Activated T-helper 1 cell treated with anti-CD3 and anti-CD28 coated beads, Interleukin-2, amount 50 U/mL, for 16 hours (primary cell): ENCODE measurements around the gene MEA1.
A peak's percentile ranks its signal among the peaks of the same experiment; 100 is the strongest.

ENCODE experiments used
- DNase-seq, 2 donors: peaks; one replicate each; pipeline ENCODE4 v3.0.0-alpha.2; 2020; ENCODE audit warnings: low read depth in 1 of 2, low spot score in 1 of 2

MEA1 gene

DNA sequence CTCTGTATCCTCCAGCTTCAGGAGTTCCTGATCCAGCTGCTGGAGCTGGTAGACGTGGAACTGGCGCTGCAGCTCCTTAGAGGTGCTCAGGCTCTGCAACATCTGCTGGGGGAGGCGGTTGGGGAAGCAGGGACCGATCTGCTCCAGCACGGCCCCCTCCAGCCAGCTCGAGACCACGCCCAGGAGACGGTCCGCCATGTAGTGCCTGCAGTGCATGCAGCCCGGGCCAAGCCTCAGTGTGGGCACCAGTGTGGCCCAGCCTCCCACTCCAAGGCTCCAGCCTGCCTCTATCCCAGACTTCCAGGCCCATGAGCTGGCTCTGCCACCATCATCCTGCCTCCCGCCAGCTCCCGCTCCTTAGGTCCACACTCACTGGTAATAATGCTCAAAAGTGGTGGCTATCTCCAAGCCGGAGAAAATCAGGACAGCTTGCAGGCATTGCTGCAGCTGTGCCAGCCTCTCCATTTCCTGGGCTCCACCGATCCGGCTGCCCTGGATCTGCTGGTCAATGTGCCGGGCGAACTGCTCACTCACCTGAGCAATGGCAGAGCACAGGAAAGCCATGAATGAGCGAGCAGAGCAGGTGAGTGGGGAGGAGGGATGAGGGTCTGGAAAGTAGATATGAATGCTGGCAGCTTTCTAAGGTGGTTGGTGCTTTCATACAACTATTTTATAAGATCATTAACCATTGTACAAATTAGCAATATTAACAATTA lies 27.0 kb upstream of the MEA1 start:
- DNase-seq, result no peak

DNA sequence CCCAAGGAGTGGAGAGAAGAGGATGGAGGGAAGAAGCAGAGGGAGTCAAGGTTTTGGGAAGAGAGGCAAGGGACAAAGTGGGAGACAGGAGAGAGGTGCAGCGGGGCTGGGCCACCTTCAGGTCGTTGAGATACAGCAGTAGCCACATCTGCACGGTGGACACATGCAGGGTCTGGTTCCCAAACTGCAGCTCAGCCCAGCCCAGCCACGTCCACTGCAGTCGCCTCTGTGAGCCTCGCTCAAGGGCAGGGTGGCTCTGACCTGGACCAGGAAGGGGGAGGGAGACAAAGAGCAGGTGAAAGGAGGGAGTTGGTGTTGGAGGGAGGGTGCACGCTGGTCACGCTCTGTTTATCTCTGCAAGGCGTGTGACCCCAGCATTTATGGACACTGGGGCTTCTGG lies 25.0 kb upstream of the MEA1 start:
- DNase-seq, result no peak

DNA sequence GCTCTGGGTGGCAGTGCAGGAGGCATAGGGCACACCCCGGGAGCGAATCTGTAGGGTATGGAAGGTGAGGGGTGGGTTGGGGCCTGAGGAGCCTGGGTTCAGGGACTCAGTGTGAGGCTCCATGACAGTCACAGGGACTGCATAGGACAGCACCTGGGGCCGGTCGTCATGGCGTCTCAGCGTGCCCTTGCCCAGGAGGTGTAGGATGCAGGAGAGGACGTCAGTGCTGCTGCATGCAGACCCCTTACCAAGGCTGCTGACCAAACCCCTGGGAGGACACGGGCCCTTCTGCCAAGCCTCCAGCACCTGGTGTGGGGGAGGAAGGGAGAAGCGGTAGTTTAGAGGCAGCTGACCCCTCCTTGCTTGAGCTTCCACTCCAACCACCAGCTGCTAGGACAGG lies 24.0 kb upstream of the MEA1 start:
- no peak for DNase-seq

DNA sequence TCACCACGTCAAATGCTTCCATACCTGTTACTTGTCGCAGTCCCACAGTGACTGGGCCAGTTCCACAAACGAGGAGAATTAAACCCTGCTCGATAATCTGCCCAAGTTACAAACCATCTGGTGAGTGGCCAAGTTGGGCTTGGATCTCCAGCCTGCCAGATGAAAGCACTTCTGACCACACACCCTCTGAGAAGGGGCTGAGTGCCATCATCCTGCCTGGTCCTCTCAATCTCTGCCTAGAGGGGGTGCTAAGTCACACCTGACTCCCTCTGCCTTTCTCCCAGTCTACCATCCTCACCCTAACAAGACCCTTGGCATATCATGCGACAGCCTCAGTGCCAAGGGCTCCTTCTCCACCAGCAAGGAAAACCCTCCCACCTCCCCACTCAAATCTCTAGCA lies 23.5 kb upstream of the MEA1 start:
- DNase-seq, result no peak

DNA sequence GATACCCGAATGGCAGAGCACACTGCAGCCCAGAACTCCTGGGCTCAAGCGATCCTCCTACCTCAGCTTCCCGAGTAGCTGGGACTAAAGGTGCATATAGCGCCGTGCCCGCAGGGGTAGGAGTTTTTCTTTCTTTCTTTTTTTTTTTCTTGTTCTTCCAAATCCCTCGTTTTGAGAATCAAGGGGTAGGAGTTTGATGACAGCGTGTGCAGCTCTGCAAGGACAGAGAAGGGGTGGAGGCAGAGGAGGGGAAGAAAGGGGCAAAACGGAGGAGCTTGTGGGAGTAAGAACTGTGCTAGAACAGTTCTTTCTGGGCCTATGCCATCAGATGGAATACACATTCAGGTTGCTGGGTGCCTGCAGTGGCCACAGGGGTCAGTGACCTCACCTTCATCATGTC lies 23.0 kb upstream of the MEA1 start:
- no peak for DNase-seq

DNA sequence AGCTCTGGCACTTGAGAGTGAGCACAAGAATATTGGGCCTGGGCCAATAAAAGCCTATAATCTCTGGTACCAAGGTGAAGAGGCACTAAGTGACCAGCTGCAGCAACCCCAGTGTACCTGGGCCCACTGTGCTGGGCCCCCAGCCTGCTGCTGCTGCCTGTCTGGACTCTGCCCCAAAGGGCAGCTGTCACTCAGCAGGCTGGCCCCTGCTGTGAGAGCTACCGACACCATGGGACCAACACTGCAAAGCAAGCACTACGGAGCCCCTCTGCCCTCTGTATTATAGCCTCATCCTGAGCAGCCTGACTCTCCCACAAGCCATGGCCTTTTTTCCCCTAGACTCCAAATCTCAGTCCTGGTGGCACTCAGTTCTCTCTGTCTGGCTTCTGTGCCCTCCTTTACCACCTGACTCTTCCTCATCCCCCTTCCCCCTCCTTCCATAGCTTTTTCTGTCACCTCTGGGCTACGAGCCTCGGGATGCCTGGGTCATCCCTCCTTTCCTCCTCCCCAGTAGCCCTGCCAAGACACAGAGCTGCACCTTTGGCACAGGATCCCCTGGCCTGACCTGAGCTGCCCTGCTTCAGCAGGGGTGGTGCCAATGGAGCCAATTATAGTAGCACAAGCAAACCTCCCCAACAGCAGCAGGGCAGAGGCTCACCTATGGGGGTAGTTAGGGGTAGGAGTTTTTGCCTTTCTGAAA lies 21.9 kb upstream of the MEA1 start:
- DNase-seq, result no peak

DNA sequence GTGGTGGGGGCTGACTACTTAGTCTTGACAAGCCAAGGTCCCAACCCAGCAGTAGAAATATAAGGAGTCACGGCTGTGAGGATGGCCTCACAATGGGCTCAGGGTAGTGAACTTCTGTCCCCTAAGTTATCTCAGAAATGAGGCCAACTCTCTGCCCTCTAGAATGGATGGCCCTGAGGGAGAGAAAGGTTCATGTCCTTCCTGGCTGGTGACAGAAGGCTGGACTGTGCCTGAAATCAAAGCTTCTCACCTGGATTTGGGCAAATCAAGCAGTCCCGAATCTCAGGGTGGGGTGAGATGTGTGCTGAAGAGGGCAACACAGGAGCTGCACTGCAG lies 20.4 kb upstream of the MEA1 start:
- DNase-seq, result no peak

DNA sequence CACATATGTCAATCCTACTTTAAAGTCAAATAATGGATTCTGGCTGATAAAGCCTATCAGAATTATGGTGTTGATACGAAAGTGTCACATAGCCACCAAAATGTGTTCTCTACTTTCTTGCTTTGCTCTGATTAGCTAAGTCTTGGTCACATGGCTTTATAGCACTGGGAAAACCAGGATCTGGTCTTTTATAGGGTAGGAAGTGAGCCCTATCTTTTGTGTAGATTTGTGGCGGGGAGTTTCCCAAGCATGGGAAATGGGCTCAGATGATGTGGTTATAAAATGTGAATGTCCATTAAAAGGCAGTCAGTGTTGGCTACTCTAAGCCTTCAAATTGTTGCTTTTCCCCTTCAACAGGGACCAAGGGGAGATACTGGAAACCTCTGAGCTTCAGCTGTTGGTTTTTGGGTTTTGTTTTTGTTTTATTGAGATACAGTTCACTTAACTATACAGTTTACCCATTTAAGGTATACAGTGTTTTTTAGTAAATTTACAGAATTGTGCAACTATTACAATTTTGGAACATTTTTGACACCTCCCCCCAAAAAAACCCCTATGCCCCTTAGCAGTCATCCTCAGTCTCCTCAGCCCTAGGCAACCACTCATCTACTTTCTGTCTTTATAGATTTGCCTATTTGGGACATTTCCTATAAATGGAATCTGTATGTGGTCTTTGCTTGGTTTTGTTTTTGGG lies 19.9 kb upstream of the MEA1 start:
- DNase-seq, result no peak

DNA sequence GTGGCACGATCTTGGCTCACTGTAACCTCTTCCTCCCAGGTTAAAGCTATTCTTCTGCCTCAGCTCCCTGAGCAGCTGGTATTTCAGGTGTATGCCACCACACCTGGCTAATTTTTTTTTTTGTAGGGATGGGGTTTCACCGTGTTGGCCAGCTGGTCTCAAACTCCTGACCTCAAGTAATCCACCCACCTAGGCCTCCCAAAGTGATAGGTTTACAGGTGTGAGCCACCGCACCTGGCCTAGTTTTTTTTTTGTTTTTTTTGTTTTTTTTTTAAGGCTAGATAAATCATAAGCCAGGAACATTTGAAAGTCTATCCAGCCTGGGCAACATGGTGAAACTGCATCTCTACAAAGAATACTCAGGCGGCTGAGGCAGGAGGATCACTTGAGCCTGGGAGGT lies 18.6 kb upstream of the MEA1 start:
- no peak for DNase-seq

DNA sequence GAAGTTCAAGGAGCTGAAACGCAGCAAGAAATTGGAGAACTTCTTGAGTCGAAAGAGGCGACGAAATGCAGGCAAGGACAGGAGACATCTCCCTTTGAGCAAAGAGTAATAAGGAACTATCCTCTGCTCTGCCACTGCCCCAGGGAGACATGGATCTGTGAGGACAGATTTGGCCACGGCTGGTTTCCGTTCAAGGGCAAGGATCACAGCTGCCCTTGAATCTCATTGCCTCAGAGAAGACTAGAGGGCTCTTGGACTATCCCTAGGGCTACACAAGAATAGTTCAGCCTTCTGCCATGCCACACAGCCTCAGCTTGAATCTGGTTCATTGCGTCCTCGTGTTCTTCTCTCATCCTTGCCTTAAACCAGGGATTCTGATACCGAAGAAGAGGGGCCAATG lies 15.4 kb upstream of the MEA1 start:
- no peak for DNase-seq

DNA sequence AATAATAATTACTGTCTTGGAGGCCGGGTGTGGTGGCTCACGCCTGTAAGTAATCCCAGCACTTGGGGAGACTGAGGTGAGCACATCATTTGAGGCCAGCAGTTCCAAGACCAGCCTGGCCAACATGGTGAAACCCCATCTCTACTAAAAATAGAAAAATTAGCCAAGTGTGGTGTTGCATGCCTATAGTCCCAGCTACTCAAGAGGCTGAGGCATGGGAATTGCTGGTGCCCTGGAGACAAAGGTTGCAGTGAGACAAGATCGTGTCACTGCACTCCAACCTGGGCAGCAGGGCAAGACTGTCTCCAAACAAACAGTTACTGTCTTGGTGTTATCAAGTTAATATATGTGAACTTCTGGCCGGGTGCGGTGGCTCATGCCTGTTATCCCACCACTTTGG lies 12.6 kb upstream of the MEA1 start:
- no peak for DNase-seq

DNA sequence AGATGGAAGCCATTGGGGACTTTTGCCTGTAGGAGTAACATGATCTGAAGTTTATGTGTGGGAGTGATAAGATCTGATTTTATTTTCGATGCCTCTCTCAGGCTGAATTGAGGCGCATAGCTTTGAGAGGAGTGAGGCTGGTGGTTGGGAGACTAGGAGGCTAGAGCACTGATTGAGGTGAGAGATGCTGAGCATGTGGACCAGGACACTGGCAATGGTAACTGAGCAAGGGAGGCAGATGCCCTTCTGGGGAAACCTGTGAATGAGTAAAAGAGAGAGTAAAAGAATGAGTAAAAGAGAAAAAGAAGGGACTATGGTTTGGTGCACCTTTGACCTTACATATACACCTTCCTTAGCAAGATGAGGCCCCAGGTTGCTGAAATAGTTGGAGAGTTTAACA lies 10.7 kb upstream of the MEA1 start:
- DNase-seq, result no peak

DNA sequence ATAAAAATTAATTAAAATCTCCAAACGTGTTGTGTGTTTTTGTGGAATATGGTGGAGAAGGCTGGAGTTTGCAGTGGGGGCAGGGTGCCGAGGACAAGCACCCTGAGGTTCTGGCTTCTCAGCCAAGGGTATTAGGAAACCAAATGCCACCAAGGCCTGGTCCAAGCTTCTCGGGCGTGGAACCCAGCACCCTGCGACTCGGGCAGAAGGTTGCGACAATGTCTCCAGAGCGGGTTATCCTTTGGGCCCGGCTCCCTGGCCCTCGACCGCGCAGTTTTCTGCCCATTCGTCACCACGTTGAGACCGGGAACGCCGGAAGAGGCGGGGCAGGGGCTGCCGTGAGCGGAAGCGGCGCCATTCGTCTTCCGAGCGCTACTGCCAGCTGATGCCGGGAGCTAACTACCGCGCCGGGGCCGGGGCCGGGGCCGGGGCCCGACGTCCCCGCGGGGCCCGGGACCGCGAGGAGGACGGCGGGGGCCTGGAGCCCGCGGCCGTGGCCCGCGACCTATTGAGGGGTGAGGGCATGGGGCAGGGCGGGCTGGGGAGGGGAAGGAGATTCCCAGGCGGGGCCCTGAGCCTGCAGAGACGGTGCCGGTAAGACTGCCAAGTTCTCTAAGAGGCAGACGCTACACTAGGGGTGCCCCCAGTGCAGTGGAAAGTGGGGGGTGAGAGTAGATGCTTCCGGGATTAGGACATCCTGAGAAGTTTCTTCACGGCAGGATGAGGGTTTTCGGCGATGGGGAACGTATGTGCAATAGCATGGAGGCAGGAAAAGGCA lies 7.7 kb upstream of the MEA1 start, which contains the start of gene RRP36:
Gene RRP36, plus strand, starts transcription at position 354 of the 778 bp plus-strand sequence. Its CDS starts 32 bp downstream, at position 386.
- peak; percentile 33 to 66 for DNase-seq

DNA sequence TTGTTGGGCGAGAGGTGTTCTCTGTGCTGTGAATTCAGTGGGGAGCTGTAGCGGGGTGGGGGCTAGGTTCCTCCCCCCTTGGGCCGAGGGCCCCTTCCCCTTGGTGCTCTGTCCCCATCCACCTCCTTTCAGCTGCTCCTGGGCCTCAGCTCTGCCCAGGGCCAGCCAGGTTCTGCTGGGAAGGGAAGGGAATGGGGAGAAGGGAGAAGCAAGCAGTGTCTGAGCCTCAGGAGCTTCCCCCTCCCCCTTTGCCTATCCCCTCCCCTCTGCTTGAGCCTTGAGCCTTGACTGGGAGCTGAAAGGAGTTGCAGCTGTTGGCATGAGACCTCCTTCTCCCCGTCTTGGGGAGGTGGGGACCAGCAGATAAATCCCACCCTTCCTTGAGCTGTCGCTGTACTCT lies 7.1 kb upstream of the MEA1 start:
- DNase-seq, result no peak

DNA sequence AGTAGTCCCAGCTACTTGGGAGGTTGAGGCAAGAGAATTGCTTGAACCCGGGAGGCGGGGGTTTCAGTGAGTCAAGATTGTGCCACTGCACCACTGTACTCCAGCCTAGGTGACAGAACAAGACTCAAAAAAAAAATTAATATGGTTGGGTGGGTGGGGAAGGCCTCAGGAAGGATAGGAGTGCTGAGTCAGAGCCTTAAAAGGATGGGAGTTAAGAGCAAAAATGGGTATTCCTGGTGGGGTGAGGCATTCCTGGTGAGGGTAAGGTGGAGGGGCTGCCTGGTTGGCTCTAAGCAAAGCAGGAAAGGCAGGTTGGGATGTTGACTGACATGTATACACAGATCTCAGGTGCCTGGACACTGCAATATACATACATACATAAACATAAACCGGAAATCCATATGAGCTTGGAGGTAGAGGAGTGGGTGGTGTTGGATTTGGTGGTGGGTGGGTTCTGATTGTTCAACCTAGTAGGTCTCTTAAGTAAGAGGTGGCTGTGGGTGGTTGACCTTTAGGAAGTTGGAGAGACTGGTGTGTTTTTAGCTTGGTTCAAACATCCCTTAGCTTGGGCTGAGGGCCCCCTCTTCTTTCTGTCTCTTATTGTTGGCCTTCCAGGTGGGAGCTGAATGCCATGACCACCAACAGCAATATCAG lies 6.4 kb upstream of the MEA1 start:
- no peak for DNase-seq

DNA sequence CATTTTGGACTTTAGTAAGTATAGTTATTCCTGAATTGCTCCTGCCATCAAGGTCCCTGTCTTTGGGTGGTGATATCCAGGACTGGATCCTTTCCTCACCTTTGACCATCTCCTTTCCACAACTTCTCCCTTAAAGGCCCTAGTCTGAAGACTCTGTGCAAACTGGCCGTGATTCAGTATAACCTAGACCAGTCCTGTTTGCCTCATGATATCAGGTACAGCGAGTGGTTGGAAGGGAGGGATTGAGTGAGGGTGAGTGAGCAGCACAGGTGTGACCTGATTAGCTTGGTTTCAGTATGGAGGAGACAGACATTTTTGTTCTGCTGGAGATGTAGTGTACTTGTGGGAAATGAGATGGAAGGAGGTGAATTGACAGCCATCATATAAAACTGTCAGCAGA lies 5.4 kb upstream of the MEA1 start:
- no peak for DNase-seq

DNA sequence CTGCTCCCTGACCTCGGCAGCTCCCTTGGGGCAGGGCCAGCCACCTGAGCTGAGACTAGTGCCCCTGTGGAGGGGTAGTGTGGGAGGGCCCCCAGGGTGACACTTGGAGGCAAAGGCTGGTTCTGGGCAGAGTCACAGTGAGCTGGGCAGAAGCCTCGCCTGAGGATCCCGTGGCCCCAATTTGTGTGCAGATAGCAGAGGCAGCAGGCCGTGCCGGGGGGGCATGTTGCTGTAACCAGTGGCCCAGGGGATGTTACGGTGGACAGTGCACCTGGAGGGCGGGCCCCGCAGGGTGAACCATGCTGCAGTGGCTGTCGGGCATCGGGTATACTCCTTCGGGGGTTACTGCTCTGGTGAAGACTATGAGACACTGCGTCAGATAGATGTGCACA lies 3.2 kb upstream of the MEA1 start:
- DNase-seq, result no peak

DNA sequence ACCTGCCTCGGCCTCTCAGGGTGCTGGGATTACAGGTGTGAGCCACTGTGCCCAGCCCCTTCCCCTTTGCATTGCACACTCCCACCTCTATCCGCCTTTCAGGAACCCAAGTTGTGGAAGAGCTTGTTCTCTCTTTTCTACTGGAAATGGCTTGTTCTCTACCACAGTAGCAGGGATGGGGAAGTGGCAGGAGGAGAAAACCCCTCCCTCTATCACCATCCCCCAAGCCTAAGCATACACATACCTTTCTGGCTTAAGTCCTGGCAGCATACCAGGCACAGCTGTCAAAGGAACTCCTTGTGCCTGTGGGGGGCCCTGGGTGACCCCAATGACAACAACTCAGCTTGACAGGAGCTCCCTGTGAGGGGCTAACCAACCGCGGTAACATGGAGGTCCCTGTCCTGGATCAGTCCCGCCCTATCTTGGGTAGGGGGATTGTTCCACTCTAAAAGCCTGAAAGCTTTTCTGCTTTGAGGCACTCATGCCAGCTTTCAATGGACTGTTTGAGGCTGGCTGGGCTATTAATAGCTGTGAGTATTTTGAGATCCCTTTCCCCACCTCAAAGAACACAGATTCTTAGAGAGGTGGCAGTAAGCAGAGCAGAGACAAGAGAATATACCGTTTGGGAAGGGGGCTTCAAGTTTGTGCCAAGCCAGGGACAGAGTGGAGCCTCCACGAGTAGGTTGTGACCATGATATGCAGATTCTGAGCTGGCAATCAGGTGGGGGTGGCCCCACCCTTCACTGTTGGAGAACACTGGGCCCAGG lies 2.6 kb upstream of the MEA1 start:
- DNase-seq, result no peak

DNA sequence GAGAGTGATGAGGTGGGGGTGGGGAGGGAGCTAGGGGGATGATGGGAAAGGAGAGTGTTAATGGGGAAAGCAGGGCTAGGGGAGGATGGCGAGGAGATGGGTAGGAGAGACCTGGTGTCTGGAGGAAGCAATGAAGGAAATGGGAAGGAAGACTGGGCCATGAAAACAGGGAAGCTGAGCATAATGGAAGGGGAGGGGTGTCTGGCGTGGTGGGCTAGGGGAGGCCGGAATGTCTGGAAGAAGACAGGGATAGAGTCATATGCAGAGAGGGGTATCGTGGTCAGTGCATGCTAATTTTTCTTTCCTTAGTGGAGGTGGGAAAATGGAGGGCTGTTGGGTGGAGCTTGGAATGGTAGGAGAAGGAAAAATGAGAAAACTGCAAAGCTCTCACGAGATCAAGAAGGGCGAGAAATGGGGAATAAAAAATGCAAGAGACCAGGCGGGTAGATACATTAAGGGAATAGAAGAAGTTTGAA lies 726 bp upstream of the MEA1 start:
- DNase-seq, result no peak

DNA sequence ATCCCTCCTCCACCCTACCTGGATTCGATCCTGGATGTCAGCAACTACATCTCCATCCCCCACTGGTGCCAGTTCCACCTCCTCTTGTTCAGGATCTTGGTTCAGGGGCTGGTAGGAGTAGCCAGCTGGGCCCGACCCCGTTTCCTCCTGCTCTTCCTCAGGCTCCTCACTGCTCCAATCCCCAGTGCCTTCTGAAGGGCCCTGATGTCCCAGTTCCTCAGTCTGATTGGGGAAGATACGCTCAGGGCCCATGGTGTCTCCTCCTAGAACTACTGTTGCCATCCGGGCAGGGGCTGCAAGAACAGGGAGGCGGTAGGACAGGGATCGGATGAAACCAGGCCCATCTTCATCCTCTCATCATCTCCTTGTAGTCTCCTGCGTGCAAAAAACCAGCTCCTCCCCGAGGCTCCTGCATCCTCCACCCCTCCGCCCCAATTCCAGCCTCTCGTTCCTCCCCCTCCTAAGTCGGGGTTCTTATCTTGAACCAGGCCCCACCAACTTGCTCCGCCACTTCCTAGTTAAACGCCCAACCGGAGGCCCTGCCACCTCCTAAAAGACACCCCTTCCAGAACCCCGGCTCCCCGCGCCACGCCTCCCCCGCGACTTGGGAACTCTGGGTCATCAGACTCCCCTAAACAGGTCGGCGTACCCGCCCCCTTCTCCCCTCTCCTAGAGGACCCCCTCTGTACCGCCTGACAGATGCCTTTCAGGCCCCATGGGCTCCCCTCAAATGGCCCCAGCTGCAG lies 476 bp downstream of the MEA1 start:
- no peak for DNase-seq
